KOPT-K1 (cell line): Measurements from ENCODE around the gene EXOC3L2.

Experiments used
- H3K27ac ChIP-seq: fragments of 200-600 bp; sonication (generic); 2 replicates; pipeline ENCODE4 v1.5.1; 2016; ENCODE audit warnings: antibody characterized with exemption, mild to moderate bottlenecking, low read depth, low read length; ENCODE audit not compliant: poor library complexity, severe bottlenecking
- H3K36me3 ChIP-seq: fragments of 200-600 bp; sonication (generic); 2 replicates; pipeline ENCODE4 v1.5.1; 2017; ENCODE audit warnings: antibody characterized with exemption, mild to moderate bottlenecking, low read length, moderate library complexity; ENCODE audit not compliant: insufficient read depth
- H3K9me3 ChIP-seq: fragments of 200-600 bp; sonication (generic); 2 replicates; pipeline ENCODE4 v1.5.1; 2017; ENCODE audit warnings: antibody characterized with exemption, low read length, mild to moderate bottlenecking; ENCODE audit not compliant: insufficient read depth, poor library complexity, severe bottlenecking

Gene EXOC3L2

DNA sequence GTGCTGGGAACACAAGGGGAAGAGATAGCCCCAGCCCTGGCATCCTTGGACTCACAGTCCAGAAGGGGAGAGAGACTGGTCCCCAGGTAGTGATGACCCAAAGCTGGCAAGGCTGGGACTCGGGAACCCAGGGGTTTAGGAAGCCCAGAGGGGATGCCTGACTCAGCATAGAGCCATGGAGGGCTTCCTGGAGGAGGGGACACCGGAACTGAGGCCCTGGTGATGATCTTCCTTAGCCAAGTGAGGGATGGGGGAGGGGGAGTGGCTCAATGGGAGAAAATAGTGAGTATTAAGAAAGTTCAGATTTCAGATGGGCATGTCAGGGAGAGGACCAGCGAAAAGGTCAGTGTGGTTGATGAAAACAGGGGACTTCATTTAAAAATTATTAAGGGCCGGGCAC, 26.8 kb downstream of the EXOC3L2 start:
- H3K36me3 ChIP-seq: no peaks in the 10 kb centered on the region
- no peak overlapping the region for H3K27ac ChIP-seq
- H3K9me3 ChIP-seq: no peaks in the 10 kb centered on the region

DNA sequence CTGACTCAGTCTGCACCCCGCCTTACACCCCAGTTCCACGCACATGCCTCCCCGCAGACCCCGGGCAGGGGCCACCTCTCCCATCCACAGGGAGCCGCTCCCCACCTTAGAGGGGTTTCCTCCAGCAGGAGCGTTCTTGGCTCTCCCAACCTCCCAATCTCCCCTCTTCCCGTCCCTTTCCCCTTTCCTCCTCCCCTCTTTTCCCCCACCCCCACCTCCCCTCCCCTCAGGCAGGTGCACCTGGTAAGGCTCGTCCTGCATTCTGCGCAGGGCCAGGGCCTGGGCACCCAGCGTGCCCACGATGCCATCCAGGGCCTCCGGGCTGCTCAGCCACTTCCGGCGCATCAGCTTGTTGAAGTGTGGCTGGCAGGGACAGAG, 27.3 kb downstream of the EXOC3L2 start:
- H3K9me3 ChIP-seq: no peaks in the 10 kb centered on the region
- H3K27ac ChIP-seq: no peak overlapping the region
- H3K36me3 ChIP-seq: no peaks in the 10 kb centered on the region

DNA sequence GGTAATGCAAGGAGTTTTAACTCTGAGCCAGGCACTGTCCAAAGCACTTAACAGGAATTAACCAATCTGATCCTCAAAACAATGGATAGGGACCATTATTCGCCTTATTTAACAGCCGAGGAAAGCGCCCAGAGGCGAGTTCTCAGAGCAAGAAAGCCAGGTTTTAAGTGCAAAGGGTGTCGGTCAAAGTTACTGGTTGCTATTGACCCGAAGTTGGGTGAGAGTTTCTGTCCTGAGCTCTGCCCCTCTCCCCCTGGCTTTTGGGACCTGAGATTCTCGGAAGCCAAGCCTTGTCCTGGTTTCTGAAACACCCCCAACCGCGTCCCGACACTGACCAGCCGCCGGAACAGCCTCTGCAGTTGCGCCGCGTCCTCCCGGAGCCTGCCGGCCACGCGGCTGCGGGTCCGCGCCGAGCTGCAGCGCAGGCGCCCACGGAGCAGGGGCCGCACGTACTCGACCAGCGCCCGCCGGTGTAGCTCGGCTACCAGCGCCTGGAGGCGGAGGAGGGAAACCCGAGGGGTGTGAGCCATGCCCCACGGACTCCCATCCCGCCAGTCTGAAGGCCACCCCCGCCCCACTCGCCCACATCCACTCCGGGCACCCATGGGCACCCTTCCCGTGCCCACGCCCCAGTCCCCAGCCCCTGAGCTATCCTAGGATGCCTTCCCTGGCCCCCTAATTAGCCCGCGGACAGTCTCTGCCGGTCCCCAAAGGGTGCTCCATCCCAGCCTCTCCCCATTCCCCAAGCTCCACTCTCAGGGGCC, 27.8 kb downstream of the EXOC3L2 start:
- Histone ChIP-seq H3K36me3 (no peaks in the 10 kb centered on the region), H3K9me3 (no peaks in the 10 kb centered on the region), H3K27ac (no peak overlapping the region)

DNA sequence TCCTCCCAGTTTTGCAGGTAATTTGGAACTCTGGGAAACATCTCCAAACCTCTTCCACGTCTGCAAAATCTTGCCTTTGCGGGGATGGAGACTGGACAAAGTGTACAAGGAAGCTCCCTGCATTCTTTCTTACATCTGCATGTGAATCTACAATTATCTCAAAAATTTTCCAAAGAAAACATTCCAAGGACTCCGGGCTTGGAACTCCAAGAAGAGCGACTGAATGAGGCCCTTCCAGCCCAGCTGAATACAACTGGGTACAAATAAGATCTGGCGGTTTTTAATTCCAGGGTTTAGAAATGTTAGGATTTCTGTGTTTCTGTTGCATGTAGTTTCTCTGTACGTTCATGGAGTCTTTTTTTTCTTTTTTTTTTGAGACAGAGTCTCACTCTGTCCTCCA, 28.5 kb downstream of the EXOC3L2 start:
- Histone ChIP-seq H3K9me3 (no peaks in the 10 kb centered on the region), H3K36me3 (no peaks in the 10 kb centered on the region), H3K27ac (no peak overlapping the region)

DNA sequence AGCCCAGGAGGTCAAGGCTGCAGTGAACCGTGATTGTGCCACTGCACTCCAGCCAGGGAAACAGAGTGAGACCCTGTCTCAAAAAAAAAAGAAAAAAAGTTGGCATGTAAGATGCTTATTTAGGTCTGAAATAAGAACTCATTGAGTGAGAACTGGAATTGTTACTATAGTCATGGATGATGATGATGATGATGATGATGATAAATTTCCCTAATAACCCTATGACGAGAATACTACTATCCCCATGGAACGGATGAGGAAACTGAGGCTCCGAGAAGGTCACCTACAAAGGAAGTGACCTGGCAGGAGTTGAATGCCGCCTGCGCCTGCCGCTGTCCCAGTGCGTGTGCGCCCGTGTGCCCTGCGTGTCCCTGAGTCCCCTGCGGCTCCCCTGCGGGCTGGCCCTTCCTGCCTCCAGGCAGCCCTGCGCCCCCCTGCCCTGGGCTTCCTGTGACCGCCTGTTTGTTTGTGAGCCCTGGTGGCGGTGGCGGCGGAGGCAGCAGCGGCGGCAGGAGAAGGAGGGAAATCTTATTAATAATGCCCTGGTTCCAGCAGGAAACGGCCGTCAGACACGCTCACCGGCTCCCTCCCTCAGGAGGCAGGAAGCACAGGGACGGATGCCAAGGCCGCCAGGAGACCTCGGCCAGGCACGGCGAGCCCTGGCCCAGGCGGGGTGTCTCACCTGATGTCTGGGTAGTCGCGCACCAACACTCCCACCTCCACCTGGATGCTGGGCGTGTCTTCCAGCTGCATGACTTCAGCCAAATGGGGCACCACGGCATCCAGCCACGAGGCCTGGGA, 29.6 kb downstream of the EXOC3L2 start:
- Histone ChIP-seq H3K9me3 (no peaks in the 10 kb centered on the region), H3K36me3 (no peaks in the 10 kb centered on the region), H3K27ac (no peak overlapping the region)

DNA sequence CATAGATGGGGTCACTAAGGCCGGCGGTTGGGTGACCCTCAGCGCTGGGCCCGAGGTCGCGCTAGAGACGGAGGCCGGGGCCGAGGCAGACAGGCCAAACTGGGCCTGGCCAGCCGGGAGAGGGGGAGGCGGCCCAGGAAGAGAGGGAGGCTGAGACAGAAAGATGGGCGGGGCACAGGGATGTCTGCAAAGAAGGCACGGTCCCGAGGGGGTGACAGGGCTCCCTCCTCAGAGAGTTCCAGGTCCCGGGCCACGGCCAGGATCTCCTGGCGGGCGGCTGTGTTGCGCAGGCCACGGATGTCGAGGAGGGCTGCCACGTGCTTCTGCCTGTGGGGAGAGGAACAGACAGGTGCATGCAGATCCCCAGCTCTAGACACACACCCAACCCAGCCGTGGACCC, 32.2 kb downstream of the EXOC3L2 start:
- Histone ChIP-seq H3K9me3 (no peaks in the 10 kb centered on the region), H3K36me3 (no peaks in the 10 kb centered on the region), H3K27ac (no peak overlapping the region)

DNA sequence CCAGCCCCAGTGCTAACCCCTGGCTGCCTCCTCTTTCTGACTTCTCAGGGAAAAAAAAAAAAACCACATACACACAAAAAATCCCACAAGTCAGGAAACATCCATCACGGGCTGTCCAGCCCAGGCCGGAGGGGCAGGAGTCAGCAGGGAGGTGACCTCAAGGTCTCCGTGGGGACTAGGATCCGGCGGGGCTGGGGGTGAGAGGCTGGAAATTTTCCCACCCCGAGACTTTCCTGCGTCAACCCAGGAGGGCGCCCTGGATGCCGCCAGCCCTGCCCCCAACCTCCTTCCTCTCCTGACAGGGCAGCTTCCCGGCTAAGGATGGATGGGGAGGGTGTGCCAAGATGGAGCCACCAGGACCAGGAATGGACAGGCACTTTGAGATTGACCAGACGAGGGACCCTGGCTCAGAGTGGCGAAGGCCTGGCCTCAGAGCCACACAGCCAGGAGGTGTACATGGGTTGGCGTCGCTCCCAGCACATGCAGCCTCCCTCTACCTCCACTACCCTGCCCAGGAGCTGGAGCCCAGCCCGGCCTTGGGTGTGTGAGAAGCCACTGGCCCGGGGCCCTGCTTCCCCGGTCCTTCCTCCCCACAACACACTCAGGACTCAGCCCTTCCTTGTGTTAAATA, 33.3 kb downstream of the EXOC3L2 start:
- no peak overlapping the region for H3K27ac ChIP-seq
- no peaks in the 10 kb centered on the region for H3K36me3 ChIP-seq
- H3K9me3 ChIP-seq: no peaks in the 10 kb centered on the region

DNA sequence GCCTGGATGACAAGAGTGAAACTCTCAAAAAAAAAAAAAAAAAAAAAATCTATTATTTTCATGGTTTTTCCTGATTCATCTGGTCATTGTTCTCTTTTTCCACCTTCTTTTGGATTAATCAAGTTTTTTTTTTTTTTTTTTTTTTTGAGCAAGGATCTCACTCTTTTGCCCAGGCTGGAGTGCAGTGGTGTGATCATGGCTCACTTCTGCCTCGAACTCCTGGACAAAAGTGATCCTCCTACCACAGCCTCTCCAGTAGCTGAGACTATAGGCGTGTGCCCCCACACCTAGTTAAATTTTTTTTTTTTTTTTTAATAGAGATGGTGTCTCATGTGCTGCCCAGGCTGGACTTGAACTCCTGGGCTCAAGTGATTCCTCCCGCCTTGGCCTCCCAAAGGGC, 38.9 kb downstream of the EXOC3L2 start:
- Histone ChIP-seq H3K36me3 (no peaks in the 10 kb centered on the region), H3K27ac (no peak overlapping the region), H3K9me3 (no peaks in the 10 kb centered on the region)

DNA sequence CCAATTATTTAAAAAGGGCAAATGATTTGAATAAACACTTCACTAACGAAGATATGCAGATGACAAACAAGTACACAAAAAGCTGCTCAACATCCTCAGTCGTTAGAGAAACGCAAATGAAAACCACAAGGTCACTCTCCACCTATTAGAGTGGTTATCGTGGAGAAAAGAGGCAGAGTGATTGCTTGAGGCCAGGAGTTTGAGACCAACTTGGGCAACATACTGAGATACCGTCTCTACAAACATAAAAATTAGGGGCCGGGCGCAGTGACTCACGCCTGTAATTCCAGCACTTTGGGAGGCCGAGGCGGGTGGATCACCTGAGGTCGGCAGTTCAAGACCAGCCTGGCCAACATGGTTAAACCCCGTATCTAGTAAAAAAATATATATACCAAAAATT, 39.4 kb downstream of the EXOC3L2 start:
- Histone ChIP-seq H3K9me3 (no peaks in the 10 kb centered on the region), H3K27ac (no peak overlapping the region), H3K36me3 (no peaks in the 10 kb centered on the region)

DNA sequence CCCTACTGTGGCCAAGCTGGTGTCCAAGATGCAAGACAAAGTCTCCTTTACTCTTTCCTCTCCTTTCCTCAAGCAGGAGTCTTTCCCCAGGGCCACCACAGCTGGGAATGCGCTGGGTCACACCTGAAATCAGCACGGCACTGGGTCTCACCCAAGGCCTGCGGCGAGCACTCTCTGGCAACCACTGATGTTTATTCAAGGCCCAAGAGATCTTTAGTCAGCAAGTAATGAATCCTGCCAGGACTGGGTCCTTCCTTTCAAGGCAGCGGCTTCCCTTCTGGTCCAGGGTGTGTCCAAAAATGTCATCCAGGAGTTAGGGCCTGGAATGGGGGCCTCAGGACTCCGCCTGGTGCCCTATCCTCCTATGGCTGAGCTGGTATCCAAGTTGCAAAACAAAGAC, 42.6 kb downstream of the EXOC3L2 start:
- H3K36me3 ChIP-seq: no peaks in the 10 kb centered on the region
- H3K27ac ChIP-seq: no peak overlapping the region
- no peaks in the 10 kb centered on the region for H3K9me3 ChIP-seq

DNA sequence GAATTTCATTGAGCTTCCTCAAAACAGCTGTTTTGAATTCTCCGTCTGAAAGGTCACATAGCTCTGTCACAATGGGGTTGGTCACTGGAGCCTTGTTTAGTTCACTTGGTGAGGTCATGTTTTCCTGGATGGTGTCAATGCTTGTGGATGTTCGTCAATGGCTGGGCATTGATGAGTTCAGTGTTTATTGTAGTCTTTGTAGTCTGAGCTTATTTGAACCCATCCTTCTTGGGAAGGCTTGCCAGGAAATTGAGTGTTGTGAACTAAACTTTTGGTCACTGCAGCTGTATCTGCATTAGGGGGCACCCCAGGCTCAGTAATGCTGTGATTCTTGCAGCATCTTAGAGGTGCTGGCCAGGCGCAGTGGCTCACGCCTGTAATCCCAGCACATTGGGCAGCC, 44.6 kb downstream of the EXOC3L2 start:
- Histone ChIP-seq H3K27ac (no peak overlapping the region), H3K9me3 (no peaks in the 10 kb centered on the region), H3K36me3 (no peaks in the 10 kb centered on the region)

DNA sequence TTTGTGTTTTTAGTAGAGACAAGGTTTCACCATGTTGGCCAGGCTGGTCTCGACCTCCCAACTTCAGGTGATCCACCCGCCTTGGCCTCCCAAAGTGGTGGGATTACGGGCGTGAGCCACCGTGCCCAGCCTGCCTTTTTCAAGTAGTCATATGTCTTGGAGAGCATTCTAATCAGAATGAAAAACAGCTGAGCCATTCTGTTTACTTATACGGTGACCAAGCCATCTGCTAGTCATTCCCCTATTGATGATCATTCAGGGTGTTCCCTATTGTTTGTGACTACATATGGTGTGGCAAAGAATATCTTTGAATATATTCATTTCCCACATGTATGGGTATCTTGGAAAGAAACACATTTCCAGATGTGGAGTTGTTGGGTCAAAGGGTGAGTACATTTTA, 49.4 kb downstream of the EXOC3L2 start:
- Histone ChIP-seq H3K9me3 (no peaks in the 10 kb centered on the region), H3K27ac (no peak overlapping the region)

DNA sequence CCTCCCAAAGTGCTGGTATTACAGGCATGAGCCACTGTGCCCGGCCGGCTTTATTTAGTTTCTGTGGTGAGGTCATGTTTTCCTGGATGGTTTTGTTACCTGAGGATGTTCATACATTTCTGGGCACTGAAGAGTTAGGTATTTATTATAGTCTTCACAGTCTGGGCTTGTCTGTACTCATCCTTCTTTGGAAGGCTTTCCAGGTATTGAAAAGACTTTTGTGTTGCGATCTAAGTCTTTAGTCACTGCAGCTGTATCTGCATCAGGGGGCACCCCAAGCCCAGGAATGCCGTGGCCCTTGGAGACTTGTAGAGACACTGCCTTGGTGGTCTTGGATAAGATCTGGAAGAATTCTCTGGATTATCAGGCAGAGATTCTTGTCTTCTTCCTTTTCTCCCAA, 53.8 kb downstream of the EXOC3L2 start:
- Histone ChIP-seq H3K9me3 (no peaks in the 10 kb centered on the region), H3K36me3 (no peaks in the 10 kb centered on the region), H3K27ac (no peak overlapping the region)

More for the DNA sequence above, 49.4 kb downstream of the EXOC3L2 start:
- H3K36me3 ChIP-seq: no peaks in the 10 kb centered on the region

DNA sequence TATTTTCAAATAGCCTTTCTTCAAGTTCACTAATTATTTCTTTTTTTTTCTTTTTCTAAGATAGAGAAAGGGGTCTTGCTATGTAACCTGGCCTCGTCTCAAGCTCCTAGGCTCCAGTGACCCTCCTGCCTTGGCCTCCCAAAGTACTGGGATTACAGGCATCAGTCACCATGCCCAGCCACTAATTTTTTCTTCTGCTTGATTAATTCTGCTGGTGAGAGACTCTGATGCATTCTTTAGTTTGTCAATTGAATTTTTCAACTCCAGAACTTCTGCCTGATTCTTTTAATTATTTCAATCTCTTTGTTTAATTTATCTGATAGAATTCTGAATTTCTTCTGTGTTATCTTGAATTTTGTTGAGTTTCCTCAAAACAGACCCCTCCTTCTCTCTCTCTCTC, 55.2 kb downstream of the EXOC3L2 start:
- no peaks in the 10 kb centered on the region for H3K9me3 ChIP-seq
- no peak overlapping the region for H3K27ac ChIP-seq
- no peaks in the 10 kb centered on the region for H3K36me3 ChIP-seq

DNA sequence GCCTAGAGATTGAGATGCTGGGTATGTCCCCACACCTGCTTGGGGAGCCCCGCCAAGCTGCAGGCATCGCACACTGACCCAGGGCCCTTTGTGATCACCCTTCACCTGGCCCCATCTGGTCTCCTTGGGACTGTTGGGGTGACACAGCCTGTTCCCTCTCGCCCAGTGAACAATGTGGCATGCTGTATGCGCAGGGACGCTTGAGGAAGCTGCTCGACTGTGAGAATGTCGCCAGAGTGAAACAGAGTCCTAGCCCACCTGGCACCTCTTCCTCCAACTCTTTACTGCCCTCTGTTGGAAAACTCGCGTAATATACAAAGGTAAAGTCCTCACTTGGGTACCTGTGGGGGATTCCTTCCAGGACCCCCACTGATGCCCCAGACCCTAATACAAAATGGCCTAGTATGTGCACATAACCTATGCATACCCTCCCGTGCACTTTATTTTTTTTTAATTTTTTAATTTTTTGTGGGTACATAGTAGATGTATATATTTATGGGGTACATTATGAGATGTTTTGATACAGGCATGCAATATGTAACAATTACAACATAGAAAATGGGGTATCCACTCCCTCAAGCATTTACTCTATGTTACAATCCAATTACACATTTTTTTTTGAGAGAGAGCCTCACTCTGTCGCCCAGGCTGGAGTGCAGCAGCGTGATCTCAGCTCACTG, 57.6 kb downstream of the EXOC3L2 start:
- H3K36me3 ChIP-seq: no peaks in the 10 kb centered on the region
- H3K9me3 ChIP-seq: no peaks in the 10 kb centered on the region
- no peak overlapping the region for H3K27ac ChIP-seq
